RPMI8226 (cell line): Measurements from ENCODE around the gene UBE2O.
"Not testable (repeated sequence)": the region's sequence is repeated elsewhere in the genome, so short reads cannot be mapped to it uniquely, and the experiment has no call there.

ENCODE experiments used
- DNase-seq: peaks from one replicate; pipeline ENCODE4 v3.0.0-alpha.2; 2015

Gene UBE2O

DNA sequence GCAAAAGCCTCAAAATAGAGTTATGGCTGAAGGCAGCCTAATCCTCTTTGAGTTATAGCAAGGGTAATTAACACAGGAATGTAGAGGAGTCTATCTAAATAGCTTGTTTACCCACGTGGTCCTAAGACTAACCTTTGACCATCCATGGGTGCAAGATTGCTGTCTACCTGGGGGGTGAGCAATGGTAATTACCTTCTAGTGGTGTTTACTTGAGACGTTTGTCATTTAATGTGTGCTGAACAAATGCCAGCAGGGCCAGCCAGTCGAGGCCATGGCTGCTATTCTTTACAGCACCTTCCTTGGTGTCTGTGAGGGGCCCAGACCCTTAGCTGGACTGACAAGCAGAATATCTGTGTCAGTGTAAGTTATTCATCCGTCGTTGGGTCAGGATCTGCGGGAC is 85.3 kb downstream of the UBE2O start:
- no peak for DNase-seq

DNA sequence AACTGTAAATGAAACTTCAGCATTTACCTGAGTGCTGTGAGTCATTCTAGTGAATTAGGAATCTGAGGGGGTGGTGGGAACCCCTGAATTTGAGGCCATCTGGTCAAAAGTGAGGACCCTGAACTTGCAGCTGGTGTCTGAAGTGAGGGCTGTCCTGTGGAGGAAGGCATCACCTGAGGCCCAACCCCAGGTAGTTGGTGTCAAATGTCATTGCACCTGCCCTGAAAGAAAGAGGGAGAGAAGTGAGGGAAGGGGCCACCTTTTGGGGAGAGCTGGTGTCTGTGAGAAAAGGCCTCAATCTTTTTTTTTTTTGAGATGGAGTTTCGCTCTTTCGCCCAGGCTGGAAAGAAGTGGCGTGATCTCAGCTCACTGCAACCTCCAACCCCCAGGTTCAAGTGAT is 86.7 kb downstream of the UBE2O start:
- DNase-seq: no peak

DNA sequence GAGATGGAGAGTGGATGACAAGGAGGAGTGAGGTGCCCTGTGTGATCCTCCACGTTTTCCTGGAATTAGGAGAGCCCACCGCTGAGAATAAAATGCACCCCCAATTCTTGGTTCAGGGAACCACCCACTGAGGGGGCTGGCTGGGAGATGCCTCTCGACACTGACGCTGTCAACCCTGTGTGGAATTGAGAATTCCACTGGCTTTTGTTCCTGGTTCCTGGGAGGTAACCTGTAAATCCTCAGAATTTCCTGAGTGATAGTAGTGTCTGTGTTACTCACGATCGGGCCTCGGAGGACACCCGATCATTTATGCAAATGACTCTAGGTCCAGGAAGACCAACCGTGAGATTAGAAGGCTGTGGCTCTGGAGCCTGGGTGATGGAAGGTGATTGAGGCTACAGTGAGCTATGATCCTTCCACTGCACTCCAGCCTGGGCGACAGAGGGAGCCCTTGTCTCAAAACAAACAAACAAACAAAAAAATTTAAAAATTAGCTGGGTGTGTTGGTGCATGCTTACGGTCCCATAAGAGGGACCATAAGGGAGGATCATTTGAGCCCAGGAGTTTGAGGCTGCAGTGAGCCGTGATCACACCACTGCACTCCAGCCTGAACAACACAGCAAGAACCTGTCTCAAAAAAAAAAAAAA is 87.6 kb downstream of the UBE2O start:
- DNase-seq: no peak

DNA sequence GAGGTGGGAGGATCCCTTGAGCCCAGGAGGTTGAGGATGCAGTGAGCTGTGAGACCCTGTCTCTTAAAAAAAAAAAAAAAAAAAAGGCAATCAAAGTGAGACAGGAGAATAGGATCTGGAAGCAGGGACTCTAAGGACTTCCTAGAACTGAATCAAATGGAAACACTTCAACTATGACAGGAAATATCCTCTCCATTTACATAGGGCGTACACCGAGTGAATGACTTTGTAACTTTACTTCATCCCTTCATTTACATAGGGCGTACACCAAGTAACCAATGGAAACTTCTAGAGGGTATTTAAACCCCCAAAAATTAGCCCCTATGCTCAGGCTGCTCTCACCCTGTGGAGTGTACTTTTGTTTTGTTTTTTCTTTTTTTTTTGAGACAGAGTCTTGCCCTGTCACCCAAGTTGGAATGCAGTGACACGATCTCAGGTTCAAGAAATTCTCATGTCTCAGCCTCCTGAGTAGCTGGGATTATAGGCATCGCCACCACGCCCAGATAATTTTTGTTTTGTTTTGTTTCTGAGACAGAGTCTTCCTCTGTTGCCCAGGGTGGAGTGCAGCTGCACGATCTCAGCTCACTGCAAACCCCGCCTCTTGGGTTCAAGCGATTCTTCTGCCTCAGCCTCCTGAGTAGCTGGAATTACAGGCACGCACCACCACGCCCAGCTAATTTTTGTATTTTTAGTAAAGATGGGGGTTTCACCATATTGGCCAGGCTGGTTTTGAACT is 89.7 kb downstream of the UBE2O start:
- DNase-seq: no peak

DNA sequence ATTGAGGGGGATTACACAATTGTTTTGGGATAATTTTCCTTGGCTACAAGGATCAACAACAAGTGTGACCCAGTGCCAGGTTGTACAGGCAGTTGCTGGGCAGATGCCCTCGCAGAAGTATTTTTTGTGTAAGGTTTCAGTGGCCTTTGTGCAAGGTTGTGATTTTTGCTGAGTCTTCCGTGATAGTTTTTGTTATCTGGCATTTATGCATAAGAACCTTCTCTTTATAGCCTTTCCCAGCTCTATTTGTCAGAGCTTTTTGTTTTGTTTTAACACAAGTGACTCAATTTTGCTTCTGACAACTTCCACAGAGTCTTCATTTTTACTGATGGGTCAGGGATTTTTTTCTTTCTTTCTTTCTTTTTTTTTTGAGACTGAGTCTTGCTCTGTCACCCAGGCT is 92.5 kb downstream of the UBE2O start:
- DNase-seq: no peak

DNA sequence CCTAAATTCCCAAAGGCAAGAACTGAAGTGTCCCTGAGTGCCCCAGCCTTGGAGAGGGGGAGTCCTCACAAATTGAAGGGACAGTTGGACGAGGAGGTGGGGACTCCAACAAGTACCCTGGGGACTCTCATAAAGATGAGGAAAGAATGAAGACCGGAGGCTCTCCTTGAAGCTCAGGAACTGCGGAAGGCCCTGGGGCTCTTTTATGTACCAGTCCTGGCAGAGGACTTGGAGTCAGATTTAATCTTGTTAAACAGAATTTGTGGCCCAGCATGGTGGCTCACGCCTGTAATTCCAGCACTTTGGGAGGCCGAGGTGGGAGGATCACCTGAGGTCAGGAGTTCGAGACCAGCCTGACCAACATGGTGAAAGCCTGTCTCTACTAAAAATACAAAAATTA is 93.2 kb downstream of the UBE2O start:
- not testable (repeated sequence) for DNase-seq

DNA sequence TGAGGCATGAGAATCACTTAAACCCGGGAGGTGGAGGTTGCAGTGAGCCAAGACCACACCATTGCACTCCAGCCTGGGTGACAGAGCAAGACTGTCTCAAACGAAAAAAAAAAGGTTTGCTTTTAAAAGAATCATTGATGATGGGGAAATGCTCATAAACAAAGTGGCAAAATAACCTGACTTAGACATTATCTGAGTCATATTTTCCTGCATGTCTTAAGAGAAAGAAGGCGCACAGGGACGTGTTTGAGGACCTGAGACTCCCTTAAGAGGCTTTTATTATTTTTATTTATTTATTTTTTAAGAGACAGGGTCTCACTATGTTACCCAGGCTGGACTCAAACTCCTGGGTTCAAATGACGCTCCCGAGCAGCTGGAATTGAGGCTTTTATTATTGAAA is 93.6 kb downstream of the UBE2O start:
- no peak for DNase-seq

DNA sequence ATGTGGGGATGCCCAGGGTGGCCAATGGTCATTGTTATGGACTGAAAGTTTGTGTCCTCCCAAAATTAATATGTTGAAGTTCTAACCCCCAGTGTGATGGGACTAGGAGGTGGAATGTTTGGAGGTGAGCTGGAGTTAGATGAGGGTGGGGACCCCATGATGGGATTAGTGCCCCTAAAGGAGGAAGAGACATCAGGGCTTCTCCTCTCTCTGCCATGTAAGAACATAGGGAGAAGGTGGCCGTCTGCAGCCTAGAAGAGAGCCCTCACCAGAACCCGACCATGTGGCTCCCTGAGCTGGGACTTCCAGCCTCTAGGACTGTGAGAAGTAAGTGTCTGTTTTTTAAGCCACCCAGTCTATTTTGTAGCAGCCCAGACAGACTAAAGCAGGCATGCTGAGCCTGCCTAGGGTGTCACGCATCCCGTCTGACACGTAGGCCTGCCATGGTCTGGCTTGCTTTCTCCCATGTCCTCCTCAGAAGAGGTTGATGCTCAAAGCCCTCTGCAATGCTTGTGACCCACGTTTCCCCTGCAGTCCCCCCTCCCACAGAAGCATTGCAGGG is 95.3 kb downstream of the UBE2O start:
- DNase-seq: no peak

DNA sequence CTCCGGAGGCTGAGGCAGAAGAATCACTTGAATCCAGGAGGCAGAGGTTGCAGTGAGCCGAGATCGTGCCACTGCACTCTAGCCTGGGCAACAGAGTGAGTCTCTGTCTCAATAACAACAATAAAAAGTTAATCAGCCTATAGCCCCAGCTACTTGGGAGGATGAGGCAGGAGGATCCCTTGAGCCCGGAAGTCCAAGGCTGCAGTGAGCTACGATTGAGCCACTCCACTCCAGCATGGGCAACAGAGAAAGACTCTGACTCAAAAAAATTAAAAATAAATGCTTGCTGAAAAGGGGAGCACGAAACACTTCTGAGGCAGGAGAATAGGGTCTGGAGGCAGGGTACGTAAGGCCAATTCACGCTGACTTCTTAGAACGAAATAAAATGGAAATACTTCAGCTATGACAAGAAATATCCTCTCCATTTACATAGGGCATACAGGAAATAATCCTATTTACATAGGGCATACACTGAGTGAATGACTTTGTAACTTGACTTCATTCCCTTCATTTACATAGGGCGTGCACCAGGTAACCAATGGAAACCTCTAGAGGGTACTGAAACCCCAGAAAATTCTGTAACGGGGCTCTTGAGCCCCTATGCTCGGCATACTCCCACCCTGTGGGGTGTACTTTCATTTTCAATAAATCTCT is 96.0 kb downstream of the UBE2O start:
- DNase-seq: no peak

DNA sequence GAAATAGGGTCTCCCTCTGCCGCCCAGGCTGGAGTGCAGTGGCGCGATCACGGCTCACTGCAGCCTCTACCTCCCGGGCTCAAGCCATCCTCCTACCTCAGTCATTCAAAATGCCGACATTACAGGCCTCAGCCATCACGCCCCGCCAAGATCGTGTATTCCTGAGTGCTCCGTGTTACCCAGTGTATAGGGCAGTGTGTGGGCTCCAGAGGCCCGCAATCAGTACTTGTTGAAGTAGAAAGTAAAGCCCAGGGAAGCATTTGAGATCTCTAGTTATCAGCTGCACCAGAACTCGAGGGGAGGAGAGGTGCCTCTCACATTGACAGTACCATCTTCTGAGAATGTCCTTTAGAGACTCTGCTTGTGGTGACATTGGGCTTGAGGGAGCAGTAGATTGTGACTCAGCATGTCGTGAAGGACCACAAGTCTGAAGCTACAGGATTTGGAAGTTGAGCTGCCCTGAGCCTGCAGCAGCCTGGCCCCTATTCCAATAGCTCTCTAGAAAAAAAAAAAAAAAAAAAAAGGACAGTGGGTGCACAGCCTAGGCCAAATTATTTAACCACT is 98.1 kb downstream of the UBE2O start:
- DNase-seq: peak; percentile 23

DNA sequence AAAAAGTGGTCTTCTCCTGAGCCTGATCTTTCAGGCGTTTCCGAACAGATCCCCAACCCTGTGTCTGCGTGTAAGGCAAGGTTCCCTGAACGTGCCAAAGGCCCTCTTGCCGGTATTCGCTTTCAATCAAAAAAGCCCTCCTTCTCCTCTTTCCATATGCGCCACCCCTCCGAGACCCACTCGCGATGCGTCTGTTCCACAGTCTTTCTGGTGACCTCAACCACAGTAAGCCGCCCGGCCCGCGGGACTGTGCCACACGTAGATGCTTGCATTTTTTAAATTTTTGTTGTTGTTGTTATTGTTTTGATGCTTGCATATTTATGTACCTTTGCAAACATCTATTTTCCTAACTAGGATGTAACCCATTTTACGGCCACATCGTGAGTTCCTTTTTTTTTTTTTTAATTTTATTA is 98.6 kb downstream of the UBE2O start:
- DNase-seq: no peak

DNA sequence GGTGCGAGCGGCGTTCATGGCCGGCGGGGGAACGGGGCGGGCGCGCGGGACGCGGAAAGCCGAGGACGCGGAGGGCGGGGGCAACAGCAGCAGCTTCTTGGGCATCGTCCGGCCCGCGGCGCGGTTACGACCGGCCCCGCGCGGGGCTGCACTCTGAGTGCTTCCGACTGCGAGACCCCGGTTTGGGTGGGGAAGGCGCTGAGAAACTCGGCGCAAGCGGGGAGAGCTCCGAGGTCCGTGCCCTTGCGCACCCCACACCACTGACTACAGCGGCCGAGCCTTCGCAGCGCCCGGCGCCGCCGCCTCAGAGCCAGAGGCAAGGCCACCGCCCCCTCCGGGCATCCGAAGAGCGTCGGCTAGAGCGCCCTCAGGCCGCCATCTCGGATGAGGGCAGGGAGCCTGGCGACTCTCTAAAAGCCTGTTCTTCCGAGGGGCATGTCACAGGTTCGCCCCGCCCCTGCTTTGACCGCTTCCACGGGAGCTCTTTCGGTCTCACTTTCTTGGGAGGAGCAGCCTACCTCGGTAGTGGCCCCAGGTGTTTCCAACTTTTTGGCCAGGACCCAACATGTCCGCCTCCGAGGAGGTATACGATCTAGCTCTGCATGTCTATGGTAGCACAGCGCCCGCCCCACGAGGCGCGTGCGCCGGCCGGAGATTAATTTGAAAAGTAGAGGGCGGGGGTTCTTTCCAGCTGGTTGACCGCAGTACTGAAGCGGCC is 99.2 kb downstream of the UBE2O start, which contains the start of gene PRPSAP1:
TSS of gene PRPSAP1 (minus strand) at position 318 of the 718 bp plus-strand sequence. CDS start at position 105, 213 bp downstream.
- peak; percentile 98 for DNase-seq

DNA sequence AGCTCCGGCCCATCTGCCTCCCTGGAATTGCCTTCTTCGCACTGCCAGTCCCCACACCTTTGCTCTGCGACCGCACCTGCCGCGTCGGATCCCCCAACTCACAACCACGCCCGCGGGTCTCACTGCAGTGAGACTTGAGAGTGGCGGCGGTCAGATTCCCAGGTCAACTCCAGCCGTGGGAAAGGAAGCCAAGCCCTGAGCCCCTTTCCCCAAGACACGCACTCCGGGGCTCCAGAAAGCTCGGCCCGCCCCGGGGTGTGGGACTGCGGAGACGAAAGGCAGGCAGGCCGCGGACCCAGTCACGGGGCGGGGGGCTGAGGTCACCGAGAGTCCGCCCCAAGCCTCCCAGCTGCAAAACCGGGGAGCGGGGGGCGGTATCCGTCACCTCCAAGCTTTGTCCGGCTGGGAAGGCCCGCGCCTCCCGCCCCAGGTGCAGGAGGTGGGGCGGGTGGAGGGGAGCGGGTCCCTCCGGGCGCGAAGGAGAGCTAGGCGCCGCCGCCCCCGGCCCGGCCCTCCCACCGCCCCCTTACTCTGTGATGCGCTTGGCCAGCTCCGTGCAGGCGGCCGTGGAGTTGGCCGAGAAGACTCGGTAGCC is 99.9 kb downstream of the UBE2O start:
- DNase-seq: peak; percentile 32

DNA sequence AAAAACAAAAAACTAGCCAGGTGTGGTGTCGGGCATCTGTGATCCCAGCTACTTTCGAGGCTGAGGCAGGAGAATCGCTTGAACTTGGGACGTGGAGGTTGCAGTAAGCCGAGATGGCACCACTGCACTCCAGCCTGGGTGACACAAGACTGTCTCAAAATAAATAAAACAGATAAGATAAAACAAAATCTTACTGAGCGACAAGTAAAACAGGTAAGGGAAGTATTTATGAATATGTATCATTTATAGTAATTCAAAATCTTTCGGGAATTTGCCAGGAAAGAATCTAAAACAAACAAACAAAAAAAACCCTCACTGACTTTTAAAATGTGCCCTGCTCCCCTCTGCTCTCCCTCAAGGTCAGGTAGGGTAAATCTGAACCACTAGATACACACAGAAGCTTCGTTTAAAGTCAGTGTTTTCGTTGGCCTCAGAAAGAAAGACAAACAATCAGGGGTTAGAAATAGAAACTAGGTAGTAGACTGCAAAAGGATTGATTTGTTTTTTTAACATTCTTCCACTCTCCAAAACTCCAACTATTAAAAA is 101.4 kb downstream of the UBE2O start:
- no peak for DNase-seq

DNA sequence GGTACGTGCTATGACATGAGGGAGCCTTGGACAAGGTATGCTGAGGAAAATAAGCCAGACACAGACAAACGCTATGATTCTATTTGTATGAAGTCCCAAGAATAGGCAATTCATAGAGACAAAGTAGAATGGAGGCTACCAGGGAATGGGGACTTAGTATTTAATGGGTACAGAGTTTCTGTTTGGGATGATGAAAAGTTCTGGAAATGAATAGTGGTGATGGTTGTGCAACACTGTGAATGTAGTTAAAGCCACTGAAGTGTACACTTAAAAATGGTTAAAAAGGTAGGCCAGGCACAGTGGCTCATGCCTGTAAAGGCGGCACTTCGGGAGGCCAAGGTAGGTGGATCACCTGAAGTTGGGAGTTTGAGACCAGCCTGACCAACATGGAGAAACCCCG is 102.5 kb downstream of the UBE2O start:
- no peak for DNase-seq

DNA sequence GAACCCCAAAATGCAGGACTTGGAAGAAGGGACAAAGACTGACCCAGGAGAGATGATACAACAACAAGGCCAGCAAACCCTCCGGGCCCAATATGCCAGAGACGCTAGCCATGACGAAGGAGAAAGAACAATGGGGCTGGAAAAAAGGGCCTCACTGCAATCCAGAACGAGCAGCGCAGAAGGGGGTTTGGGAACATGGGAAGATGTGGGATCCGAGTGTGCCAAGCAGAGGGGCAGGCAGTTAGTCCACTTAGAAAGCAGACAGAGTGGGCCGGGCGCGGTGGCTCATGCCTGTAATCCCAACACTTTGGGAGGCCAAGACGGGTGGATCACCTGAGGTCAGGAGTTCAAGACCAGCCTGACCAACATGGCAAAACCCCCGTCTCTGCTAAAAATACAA is 106.0 kb downstream of the UBE2O start:
- DNase-seq: not testable (repeated sequence)

DNA sequence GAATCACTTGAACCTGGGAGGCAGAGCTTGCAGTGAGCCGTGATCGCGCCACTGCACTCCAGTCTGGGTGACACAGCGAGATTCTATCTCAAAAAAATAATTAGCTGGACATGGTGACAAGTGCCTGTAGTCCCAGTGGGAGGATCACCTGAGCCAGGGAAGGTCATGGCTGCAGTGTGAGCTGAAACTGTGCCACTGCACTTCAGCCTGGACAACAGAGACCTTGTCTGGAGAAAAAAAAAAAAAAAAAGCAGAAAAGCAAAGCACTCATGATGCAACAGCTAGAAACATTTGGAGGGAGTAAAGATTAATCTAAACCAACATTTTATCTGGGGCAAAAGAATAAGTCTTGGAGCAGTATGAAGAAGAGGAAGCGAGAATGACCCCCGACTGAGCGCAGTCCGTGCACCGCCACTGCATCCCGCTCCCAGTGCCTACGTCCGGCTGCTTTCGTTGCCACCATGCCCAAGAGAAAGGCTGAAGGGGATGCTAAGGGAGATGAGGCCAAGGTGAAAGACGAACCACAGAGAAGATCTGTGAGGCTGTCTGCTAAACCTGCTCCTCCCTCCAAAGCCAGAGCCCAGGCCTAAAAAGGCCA is 107.5 kb downstream of the UBE2O start:
- no peak for DNase-seq

DNA sequence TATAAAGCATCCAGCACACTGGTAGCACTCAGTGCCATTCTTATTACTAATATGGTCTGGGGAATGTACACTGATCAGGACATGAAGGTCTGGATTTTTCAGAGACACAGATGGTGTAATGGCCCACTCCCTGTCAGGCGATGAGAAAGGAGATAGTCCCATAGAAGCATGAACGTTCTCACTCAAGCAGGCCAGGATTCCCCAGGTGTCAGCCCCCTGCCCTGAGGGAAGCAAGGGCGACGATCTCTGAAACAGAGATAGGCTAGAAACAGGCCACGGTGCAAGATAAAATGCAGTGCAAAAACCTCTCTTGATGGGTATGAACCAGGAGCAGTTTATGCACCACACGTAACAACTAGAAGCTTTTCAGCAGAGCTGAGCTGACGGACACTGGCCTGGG is 109.8 kb downstream of the UBE2O start:
- no peak for DNase-seq

DNA sequence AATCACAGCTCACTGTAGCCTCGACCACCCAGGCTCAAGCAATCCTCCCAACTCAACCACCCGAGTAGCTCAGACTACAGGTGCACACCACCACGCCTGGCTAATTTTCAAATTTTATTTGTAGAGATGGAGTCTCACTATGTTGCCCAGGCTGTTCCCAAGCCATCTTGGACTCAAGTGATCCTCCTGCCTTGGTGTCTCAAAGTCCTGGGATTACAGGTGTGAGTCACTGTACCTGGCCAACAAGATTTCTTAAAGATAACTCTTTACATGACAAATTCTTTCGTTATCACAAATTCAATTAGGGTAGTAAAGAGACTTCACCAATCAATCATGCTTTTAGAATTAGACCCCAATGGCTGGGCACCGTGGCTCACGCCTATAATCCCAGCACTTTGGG is 111.7 kb downstream of the UBE2O start:
- DNase-seq: no peak
